Suppressor macrophage treated with lipopolysaccharide for 1 hour (primary cell): ENCODE measurements around the gene MGMT.

Experiments used
- DNase-seq, 3 donors: peaks; one replicate each; pipeline ENCODE4 v3.0.0-alpha.2; 2020 to 2022

MGMT gene

DNA sequence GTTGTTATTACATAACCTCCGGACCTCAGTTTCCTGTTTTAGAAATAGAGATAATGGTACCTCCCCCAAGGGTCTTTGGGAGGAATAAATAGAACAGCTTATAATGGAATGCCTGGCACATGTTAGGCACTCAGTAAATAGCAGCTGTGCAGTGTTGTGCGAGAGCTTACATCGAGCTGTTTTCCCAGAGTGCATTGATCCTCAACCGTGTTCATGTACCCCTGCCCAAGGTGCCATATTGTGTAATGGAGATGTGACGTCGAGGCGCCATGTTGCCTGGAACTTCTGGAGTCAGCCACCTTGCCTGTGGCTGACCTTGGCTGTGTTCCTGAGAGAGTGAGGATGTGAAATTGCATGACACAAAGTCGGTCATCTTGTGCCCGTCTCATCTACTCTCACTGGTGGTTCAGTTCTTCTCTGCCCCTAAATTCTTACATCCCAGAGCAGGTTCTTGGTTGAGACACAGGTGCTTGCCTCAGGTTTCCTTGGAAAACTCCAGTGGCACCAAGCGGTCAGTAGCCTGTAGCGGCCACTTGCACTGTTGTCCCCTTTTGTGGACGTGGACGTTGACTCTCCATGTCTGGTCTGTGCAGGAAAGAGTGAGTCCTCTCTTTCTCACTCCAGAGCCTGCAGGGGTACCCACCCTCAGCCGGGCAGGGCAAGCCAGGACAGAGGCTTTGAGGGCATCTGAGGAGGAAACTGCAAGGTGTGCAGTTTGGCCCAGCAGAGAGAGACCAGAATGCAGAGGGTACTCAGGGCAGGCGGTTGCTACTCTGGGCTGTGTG is 230.6 kb downstream of the MGMT start:
- no peak for DNase-seq

DNA sequence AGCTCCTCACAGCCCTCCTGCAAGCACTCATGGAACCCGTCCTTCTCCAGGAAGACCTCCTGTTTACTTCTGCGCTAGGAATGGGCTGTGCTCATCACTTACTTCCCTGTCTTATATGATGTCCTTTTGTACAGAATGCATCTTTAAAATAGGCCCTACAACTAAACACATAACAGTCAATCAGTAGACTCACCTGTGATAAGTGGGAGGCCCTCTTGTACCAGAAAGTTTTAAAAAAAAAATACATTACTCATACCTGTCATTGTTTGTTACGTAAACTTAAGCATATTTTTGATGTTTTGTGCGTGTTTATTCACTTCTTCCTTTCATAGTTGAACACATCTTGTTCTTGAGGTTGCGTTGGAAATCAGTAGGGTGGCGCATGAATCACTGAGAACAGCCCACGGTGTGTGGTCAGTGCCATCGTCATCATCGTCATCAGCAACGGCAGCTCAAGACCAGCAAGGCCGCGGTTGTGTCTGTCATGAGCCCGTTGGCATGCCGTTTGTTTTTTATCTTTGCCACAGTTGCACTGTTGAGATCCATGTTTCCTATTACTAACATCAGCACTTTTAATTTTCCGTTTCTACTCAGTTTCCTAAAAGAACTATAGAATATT is 232.8 kb downstream of the MGMT start:
- no peak for DNase-seq

DNA sequence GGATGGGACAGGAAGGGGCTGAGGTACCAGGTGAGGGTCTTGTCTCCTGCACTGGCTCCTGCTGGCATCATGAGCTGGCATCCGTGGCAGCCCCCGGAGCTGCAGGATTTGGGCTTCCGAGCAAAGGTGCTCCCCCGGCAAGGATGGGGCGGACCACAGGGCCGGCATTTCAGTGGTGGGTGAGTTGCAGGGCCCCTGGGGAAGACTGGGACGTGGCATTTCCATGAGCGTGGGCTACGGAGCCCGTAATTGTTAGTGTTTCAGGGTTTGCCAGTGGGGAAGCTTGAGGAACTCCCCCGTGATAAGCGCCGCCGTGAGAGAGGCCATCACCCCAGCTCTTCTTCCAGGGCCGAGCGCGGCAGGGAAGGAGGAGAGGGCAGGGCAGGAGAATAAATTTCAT is 235.6 kb downstream of the MGMT start:
- DNase-seq, result no peak

DNA sequence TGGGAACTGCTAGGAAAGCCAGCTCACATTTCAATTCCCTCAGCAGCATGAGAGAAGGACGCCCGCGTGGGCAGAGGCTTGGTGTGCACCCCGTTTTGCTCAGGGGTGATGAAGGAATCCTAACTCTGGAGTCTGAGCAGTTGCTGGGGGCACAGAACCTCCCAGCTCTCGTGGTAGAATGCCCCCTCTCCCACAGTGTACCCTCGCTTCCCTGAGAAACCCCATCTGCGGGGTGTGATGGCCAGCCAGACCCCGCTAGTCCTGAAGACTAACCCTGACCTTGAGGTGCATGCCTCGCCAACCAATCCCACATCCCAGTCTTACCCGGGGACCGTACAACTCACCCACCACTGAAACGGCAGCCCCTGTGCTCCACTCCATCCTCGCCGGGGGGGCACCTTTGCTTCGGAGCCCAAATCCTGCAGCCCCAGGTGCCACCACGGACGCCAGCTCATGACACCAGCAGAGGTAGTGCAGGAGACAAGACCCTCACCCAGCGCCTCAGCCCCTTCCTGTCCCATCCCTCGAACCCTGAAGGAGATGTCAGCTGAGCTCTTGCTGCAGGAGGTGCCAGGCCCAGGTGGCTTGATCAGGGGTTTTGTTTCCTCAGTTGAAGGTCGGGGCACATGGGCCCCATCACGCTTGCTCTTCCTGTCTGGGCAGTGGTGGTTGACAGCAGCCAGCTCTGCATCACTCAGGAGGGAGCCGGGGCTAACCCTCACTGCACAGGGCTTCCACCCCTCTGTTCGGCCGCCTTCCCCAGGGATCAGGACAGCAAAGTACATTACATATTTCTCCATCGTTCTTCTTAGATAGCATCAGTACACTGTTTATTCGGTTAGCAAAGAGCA is 236.5 kb downstream of the MGMT start:
- DNase-seq, result no peak

GRCh38 chr10:129704225-129704624 is 237.2 kb downstream of the MGMT start:
- no peak for DNase-seq

GRCh38 chr10:129704786-129705525 is 237.9 kb downstream of the MGMT start:
- DNase-seq, result no peak

GRCh38 chr10:129705676-129706075 is 238.6 kb downstream of the MGMT start:
- no peak for DNase-seq

DNA sequence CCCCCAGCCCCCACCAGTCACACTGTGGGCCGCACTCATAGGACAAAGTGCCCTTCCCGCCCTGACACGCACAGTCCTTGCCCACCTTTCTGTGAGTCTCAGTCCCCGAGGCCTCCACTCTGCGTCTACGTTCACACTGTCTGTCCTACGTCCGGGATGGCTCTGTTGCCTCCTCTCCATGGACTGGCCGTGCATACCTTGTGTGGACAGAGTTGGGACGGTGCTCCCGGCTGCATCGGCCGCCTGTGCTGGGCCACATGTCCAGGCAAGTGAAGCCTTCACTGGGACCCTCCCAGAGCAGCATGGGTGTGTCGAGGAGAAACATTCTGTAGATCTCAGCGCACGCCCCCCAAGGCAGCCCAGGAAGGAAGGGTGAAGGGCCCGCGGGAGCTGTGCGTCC is 239.0 kb downstream of the MGMT start:
- no peak for DNase-seq

DNA sequence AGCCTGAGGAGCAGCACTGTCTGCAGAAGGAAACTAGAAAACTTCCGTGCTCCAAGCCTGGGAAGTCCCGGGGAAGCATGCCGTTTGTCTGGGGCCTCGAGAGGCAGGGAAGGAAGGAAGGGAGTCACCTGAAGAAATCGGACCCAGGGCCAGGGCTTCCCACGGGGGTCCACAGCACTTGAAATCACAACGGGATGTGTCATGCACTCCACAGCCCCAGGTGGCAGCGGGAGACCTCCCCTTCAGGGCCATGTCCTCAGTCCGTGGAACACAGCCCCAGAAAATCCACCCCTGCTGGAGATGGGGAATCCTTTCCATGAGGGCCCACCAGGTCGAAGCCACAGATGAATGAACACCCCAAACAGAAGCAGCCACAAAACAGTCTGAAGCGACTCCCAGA is 239.5 kb downstream of the MGMT start:
- no peak for DNase-seq

DNA sequence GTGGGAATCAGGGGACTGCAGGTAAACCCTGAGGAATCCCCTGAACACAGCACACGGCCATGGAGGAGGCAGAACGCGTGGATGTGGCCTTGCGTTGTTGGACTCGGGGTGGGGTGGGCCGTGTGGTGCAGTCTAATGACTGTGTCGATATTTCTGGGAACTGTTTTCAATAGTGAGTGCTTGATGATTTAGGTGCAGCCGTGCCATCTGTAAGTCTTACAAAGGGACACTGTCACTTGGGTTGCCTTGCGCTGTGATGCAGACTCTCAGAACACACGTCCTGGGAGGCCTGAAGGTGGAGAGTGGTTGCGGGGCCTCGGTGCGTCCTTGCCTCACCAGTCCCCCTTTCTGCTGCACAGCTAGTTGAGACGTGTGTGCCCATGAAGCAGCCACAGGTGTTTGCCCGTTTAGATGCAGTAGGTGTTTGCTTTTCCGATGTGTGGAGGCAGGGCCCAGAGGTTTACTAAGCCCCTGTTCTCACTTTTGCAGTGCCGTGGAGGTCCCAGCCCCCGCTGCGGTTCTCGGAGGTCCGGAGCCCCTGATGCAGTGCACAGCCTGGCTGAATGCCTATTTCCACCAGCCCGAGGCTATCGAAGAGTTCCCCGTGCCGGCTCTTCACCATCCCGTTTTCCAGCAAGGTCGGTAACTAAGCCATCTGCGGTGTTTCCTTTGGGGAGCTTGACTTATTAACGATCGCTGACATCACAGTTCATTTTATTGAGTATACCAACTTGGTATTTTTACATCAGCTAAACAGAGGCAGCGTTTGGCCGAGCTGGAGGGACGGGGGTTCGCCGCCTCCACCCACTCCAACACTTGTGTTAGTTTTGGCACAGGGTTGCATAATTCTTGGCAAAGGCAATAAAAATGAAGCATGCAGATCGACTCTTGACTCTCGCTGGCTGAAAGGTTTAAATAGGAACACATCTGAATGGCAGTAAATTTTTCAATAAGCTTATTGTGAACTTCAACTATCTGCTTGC is 240.7 kb downstream of the MGMT start:
- no peak for DNase-seq

GRCh38 chr10:129709101-129709500 is 242.1 kb downstream of the MGMT start:
- no peak for DNase-seq

- no peak for DNase-seq
Observed at GRCh38 chr10:129709627-129710509, 242.8 kb downstream of the MGMT start.

- no peak for DNase-seq
Observed at GRCh38 chr10:129710510-129710847, 243.4 kb downstream of the MGMT start.

DNA sequence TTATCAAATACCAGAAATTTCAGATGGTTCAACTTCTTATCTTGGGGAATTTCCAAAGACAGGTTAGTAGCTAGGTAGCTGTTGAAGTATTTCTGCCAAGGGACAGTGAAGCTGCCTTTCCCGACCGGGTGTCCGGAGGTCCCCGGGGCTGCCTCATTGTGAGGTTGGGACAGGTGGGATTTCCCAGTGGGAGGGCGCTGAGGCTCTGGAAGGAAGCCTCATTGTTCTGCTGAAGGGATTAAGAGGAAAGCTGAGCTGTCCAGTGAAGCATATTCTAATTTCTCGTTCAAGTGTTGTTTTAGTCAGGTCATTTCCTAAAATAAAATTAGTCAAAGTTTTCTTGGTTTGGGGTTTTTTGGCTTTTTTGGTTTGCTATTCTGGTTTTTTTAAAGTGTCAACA is 244.2 kb downstream of the MGMT start:
- DNase-seq, result no peak

DNA sequence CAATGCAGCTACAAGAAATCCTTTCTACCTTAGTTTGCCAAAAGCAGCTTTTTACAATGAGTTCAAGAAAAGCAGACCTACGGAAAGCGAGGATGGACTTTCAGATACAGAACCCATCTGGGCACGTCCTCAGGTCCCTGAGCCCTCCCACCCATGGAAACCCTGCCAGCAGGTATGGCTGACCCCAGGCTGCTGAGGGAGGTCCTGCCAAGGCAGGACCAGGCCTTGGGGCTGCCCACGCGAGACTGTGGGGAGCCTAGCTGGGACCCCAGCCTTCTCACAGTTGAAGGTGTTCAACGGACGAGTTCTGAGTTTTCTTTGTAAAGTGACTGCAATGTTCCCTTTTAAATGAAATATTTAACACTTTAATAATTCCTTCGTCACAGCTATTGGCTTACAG is 245.0 kb downstream of the MGMT start:
- DNase-seq, result no peak

DNA sequence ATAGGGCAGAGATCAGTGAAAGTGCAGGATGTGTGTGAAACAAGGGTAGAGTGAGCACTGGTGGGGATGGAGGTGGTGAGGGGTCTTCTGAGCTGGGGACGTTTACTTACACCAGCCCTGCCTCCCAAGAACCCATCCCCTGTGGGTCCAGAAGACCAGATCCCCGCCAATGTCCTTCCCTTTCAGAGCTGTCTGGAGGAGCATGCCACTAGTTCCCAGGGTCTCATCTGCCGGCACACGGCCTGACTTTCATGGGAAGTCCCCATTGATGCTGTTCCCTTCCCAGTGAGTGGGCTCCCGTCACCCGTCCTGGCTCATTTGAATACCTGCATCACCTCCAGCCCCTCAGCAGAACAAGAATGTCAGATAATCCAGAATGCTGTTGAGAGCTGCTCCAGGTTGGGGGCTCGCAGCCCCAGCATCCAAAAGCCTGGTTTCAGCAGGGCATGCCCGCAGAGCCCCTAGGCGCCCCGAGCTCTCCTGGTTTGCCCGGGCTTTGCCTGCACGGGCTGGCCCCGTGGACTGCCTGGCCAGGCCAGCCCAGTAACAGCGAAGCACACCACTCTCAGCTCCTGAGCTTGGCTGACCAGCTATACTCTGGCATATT is 246.7 kb downstream of the MGMT start:
- no peak for DNase-seq

DNA sequence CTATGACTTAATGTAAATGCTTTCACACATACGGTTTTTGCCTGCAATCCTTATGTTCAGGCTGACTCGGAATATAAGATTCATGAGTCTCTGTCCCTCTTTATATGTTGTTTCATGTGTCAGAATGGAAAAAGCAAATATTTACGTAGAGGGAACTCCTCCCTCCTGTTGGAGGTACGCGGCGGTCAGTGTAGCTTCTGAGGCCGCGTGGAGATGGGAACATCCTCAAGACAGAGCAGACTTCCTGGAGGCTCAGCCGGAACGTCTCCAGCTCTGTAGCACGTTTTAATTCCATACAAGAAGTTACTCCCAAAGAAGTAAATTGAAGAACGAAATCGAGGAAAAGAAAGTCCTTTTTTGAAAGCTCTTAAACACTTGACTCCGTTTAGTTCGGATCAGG is 248.8 kb downstream of the MGMT start:
- no peak for DNase-seq

DNA sequence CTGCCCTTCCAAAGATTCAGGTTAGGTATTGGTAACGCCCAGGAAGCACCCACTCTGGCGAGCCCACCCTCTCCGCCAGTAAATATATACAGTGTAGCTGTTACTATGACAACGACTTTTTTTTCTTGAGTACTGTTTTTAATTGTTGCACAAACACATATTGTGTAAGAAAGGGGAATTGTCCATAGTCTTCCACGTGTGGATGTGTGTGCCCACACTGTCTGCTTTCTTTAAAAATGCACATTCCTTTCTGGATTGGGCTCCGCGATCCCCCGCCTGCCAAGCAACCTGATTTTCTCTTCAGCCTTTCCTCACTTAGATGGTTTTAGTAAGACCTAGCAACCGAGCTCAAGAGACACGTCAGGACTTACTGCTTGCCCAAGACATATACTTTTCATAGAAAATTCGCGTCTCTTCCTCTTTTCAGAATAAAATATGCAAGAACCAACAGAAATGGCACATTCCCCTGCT is 249.2 kb downstream of the MGMT start:
- DNase-seq, result peak; percentile 25 to 50 (median 26)

- DNase-seq, result no peak
Observed at GRCh38 chr10:129716881-129717280, 249.8 kb downstream of the MGMT start.

GRCh38 chr10:129717816-129718547 is 250.9 kb downstream of the MGMT start:
- DNase-seq, result no peak
